Esophagus muscularis mucosa (tissue), 4 donors: ENCODE data around the gene MAGEB10. TPM values are rescaled to one million over a fixed set of nuclear protein-coding genes. Genes with fewer than 3 reads are reported as not detected.

Source experiments
- DNase-seq: peaks from one replicate; pipeline ENCODE4 v3.0.0-alpha.2; 2017; ENCODE audit errors: extremely low spot score
- H3K27ac ChIP-seq, 4 donors: fragments of 200-600 bp; sonication (generic); replicated peaks in 1 of 4; 1 replicate in 3 of 4; 2 replicates in 1 of 4; pipeline ENCODE4 v1.5.1; 2016 to 2019; ENCODE audit warnings: mild to moderate bottlenecking in 1 of 4
- H3K27me3 ChIP-seq, 4 donors: fragments of 200-600 bp; sonication (generic); one replicate each; pipeline versions ENCODE4 v1.5.1 to v1.6.0; 2016 to 2019
- H3K36me3 ChIP-seq, 4 donors: fragments of 200-600 bp; sonication (generic); one replicate each; pipeline ENCODE4 v1.5.1; 2016 to 2019
- H3K4me1 ChIP-seq, 4 donors: fragments of 200-600 bp; sonication (generic); one replicate each; pipeline ENCODE4 v1.5.1; 2016 to 2019
- H3K4me3 ChIP-seq, 4 donors: fragments of 200-600 bp; sonication (generic); 1 replicate in 2 of 4; 2 replicates in 2 of 4; pipeline ENCODE4 v1.5.1; 2016 to 2019; ENCODE audit warnings: mild to moderate bottlenecking in 4 of 4, moderate library complexity in 1 of 4
- H3K9me3 ChIP-seq, 4 donors: fragments of 200-600 bp; sonication (generic); 1 replicate in 3 of 4; 2 replicates in 1 of 4; pipeline ENCODE4 v1.5.1; 2016 to 2019
- EP300 ChIP-seq: sonication (generic); formaldehyde crosslinking; IDR thresholded peaks from one replicate; pipeline ENCODE4 v1.6.1; 2017; ENCODE audit warnings: antibody characterized with exemption
- POLR2A ChIP-seq: fragments of 450-650 bp; IDR thresholded peaks from one replicate; pipeline ENCODE4 v1.6.1; 2017; ENCODE audit warnings: antibody characterized with exemption, moderate library complexity, mild to moderate bottlenecking, low read depth
- POLR2AphosphoS5 ChIP-seq, 2 donors: sonication (generic); formaldehyde crosslinking; IDR thresholded peaks; one replicate each; pipeline ENCODE4 v1.6.1; 2017; ENCODE audit warnings: antibody characterized with exemption in 2 of 2
- WGBS: methylation state at CpG from one replicate; pipeline ENCODE4 v1.1.5; 2018; 5-methylcytosine and 5-hydroxymethylcytosine counted together
- intact Hi-C: fragments of 100-400 bp; cut with DNase I; formaldehyde crosslinking; loops from one replicate; pipeline ENCODE4 v1.15.1; 2023
- total RNA-seq, 4 donors: library from RNA; depleted of rRNA; stranded (reverse); fragments of >200 nt; gene quantifications; one replicate each; pipeline versions ENCODE4 v1.1.0 to v1.2.1, GENCODE V29; 2016
- TF ChIP-seq, protein P1 (sequence below), 3 experiments: fragments of 200-600 bp in 2 of 3; fragments of 450-650 bp in 1 of 3; sonication (generic) in 2 of 3; IDR thresholded peaks; one replicate each; pipeline ENCODE4 v1.5.1; 2017 to 2019; ENCODE audit warnings: antibody characterized with exemption in 3 of 3, mild to moderate bottlenecking in 2 of 3, moderate library complexity in 1 of 3

The MAGEB10 gene
- total RNA-seq, 4 donors from 2014 or later = not detected

- no peaks in the 10 kb centered on the region for H3K4me1 ChIP-seq
- DNase-seq = no peak
- intact Hi-C loops = no loop called here
- H3K27me3 ChIP-seq = no peaks in the 10 kb centered on the region
- no peaks in the 10 kb centered on the region for H3K9me3 ChIP-seq
- 78% methylated on average over 11 of the region's 35 CpGs for WGBS
- H3K27ac ChIP-seq = no peak overlapping the region
- no peak overlapping the region for H3K4me3 ChIP-seq
- no peaks in the 10 kb centered on the region for H3K36me3 ChIP-seq
- TF ChIP-seq POLR2AphosphoS5 (IDR thresholded peaks at IDR 0.05) = no peak
- TF ChIP-seq POLR2A = no peak
- TF ChIP-seq EP300 = no peak
- TF ChIP-seq, protein P1, sequence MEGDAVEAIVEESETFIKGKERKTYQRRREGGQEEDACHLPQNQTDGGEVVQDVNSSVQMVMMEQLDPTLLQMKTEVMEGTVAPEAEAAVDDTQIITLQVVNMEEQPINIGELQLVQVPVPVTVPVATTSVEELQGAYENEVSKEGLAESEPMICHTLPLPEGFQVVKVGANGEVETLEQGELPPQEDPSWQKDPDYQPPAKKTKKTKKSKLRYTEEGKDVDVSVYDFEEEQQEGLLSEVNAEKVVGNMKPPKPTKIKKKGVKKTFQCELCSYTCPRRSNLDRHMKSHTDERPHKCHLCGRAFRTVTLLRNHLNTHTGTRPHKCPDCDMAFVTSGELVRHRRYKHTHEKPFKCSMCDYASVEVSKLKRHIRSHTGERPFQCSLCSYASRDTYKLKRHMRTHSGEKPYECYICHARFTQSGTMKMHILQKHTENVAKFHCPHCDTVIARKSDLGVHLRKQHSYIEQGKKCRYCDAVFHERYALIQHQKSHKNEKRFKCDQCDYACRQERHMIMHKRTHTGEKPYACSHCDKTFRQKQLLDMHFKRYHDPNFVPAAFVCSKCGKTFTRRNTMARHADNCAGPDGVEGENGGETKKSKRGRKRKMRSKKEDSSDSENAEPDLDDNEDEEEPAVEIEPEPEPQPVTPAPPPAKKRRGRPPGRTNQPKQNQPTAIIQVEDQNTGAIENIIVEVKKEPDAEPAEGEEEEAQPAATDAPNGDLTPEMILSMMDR (IDR thresholded peaks at IDR 0.05) = no peak
Measured at GRCh38 chrX:27863809-27864208, 56.0 kb downstream of the MAGEB10 start.

Other genes with a start within 250 kb of the MAGEB10 start
- not detected for gene DCAF8L2, start 217.6 kb upstream of the MAGEB10 start, total RNA-seq
- gene DCAF8L1, start 173.5 kb downstream of the MAGEB10 start, total RNA-seq = not detected